GM21786 (cell line): Measurements from ENCODE around the gene MTHFD2L.
"Not testable (repeated sequence)": the region's sequence is repeated elsewhere in the genome, so short reads cannot be mapped to it uniquely, and the experiment has no call there.

Experiments used
- ATAC-seq: cut with Tn5 transposase; IDR thresholded peaks from one replicate; pipeline ENCODE4 v1.9.1; 2021; ENCODE audit not compliant: unreplicated experiment

The MTHFD2L gene

DNA sequence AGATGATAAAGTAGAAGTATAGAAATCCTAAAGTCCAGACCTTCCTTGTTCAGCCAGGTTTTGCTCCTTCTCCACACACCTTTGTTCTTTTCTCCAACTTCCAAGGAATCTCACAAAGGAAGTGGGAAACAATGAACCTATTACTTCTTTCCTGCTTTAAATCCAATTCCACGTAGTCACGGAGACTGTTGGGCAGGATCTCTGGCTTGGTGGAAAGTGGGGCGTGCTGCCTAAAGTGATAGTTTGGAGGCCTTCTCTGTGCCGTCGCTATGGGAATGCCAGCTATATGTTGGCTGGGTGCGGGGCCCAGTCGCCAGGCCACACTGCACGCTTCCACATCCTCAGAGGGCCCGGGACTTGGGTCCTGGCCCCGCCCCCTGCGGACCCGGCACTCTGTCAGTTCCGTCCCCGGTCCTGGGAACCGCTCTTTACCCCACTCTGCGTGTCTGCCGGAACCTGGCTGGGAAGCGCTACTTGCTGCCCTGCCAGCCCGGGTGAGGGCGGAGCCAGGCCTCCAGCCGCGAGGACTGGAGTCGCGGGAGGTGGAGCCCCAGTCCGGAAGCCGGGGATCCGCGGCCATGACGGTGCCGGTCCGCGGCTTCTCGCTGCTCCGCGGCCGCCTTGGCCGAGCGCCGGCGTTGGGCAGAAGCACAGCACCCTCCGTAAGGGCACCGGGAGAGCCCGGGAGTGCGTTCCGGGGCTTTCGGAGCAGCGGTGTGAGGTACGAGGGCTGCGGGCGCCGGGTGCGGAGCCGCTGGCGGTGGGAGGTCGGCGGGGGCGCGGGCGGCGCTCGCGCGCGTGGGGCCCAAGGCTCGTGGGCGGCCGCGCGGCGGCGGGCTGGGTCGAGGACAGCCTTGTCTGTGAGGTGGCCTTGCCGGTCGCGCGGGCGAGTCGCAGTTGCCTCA lies at the start of gene MTHFD2L:
Gene MTHFD2L (plus strand): TSS at position 558 of the 905 bp plus-strand sequence. CDS start 21 bp downstream, at position 579.
- peak; percentile 98 for ATAC-seq

DNA sequence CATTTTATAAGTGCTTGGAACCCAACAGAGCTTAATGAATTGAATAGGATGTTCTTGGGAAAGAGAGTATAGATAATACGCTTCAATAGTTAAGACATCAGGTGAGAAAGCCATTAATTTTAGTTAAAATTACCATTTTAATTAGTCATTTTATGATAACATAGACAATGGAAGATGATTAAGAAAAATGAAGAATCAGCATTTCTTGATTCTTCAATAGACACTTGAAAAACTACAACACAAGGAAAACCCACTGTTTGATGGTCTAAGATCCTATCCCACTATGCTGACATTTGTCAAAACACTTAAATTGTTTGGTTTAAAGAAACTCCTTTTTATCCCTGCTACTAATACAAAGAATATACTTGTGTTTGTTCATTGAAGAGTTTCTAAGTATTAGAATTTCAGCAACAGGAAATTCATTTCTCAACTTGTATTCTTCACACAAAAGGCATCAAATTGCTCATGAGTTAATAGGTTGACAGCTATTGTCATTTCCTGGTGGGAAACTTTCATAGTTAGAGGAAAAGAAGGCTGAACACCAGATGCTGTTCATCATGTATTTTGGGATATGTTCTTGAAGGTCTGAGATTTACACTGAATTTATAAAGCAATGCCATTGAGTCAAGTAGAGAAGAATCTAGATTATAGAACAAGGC lies 49.3 kb upstream of the MTHFD2L start:
- ATAC-seq = no peak

DNA sequence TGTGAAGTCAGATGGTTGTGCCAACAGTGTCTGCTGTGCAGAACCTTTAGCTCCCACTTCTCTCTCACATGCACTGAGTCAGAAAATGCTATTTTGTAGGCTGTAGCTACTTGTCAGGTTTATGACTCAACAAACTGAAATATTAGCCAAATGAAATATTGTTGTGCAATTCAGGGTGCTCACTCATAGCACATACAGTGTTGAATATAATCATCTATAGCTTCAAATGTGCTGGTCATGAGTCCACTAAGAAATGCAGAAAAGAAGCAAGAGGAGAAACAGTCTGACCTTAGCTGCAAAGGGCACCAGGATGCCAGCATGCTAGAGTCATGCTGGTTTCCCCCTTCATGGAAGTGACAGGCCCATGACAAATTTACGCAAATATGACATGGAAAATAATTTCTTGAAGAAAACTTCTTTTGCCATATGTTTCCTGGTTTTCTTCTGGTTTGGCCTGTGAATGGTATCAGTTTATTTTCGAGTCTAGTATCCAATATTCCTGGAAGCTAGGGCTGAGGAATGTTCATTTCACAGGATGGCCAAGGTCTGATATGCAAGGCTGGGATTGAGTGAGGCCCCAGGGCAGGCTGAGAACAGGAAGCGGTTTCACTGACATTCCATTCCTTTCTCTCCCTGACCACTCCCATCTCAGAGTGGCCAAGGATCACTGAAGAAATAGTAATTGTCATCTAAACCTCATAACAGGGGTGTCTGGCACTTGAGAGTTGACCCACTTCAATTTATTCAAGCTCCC lies 48.6 kb upstream of the MTHFD2L start:
- no peak for ATAC-seq

DNA sequence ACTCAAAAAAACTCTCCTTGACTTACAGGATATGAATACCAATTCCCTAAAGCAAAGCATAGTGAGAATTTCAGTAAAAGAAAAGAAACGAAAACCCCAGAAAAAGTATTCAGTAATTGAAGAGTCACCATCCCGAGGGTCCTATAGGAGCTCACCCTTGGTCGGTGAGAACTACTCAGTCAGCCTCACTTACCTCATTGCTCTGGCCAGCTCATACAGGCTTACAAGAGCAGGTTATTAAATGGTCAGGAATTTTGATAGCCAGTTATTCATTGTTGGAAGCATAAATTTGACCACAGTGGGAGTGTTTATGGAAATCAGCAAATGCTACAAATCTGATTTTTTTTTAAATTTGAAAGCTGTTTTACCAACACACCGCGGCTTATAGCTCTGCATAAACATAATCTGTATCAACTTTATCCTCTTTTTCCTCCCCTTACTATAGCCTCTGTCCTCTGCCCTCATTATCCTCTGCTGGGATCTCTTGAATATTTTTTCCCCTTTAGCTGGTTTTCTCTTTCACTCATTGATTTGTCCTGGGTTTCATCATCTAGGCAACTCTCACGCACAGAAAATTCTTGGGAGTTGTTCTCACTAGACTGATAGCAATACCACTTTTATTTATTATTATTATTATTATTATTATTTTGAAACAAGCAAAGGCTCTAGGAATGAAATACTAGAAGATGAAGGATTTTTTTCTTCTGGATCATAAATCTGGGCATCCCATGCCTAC lies 47.9 kb upstream of the MTHFD2L start:
- no peak for ATAC-seq

DNA sequence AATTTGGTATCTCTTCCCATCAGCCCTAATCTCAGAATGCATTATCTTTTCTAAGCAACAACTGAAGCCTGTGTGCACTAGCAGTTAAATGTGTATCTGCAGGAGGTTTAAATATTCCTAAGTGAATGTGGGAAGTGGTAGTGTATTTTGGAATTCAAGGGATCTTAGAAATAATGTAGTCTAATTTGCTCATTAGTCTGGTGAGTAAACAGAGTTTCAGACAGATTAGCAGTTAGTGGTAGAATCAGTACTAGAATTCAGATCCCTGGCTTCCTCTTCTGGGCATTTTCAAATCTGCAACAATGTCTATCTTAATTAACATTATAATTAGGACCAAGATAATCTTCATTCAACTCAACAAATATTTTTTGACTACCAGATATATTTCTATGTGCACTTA lies 47.2 kb upstream of the MTHFD2L start:
- no peak for ATAC-seq

DNA sequence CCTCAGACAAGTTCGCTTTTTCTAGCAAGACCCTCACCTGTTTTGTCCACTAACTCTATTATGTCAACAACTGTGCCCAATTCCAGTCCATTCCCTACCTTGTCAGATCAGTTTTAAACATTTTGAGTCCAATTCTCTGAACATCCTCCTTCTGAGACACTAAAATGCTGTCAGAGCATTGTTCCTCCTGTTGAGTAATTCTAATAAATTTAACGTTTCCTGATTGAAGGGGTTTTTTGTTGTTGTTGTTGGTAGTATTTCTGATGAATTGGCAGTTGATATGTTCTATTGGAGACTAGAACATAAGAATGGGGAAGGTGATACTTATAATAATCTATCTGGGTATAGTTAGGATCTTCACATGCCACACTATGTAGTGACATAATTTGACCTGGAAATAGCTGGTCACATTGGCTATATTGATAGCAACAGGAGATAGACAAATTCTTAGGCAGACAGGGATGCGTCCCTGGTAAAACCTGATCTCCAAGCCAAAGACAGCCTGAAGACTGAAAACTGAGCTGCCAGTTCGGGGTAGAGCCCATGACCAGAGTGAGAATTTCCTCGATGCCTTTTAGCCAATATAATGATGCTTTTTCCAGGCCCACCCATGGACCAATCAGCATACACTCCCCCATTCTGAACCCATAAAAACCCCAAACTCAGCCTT lies 46.5 kb upstream of the MTHFD2L start:
- ATAC-seq = no peak

DNA sequence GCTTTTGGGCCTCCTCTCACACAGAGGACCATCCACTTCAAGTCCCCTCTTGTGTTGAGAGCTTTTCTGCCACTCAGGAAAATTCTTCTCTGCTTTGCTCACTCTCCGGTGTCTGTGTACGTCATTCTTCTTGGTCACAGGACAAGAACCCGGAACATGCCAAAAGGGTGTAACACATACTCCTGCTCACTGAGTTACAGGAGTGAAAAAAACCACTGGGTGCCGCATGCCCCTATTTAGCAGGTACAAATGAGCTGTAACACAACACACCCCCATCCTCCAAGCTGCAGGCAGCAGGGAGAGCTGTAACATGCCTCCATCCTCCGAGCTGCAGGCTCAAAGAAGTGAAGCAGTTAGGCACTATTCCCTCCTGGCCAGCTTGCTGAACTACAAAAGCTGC lies 45.9 kb upstream of the MTHFD2L start:
- no peak for ATAC-seq

DNA sequence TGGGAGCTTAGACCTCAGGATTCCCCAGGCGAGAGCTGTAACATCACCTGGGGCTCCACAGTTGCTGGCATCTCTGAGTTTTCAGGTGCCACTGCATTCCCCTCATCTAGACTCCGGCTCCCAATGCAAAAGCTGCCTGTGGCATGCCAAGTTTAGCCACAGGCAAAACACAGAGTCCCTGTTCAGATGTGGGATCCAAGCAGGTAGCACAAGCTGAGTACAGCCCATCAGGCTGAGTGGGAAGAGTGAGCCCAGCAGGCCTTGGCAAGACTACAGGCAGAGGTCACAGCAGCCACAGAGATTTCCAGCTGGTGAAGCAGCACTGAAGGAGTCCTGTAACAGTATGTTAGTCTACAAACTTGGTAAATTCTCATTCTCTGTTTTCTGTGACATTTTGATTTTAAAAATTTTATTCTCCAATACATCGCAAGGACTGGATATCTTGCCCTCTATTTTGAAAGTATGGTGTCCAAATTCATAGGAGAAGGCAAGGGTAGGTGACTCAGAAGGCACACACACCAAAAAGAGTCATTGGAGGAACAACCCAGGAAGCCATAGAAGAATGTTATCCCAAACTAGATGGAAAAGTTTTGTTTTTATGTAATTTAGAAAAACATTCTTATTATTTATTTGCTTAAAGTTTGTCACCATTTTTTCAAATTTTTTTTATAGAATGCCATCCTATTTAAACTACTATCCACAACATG lies 45.4 kb upstream of the MTHFD2L start:
- ATAC-seq = no peak

DNA sequence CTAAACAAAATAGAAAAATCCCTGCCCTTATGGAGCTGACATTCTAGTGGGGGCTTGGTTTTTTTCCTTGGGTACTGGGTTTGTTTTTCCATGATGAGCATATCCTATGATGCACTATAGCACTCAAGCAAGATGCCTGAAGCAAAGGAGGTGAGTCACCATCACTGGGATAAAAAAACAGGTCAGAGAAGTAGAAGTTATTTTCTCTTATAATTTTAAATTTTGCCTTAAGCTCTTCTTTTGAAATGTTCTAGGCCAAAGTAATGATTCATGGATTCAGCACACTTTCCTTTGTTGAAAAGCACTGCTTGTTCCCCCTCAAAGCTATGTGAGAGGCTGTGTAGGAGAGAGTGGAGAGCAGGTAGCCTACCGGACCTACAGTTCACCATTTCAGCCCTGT lies 43.7 kb upstream of the MTHFD2L start:
- no peak for ATAC-seq

DNA sequence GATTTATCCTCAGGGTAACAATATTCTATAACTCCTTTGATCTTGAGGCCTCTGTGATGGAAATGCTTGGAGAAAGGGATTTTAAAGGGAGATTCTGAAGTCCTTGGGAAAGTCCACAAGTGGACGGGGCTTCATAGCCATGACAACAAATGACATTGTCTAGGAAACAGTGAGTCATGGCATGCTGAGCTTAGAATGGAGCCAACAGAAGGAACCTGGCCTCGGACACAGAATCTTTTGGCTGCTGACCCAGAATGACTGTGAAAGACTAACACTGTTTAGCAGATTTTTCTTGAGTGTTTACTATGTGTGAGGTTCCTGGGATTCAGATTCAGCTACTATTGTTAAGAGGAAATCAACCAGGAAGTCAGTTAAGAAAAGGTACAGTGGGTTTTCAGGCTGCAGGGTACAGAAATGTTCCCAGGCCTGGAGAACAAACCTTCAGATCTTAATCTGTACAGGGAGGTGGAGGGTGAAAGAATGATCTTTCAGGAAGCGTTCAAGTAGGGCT lies 40.8 kb upstream of the MTHFD2L start:
- no peak for ATAC-seq

DNA sequence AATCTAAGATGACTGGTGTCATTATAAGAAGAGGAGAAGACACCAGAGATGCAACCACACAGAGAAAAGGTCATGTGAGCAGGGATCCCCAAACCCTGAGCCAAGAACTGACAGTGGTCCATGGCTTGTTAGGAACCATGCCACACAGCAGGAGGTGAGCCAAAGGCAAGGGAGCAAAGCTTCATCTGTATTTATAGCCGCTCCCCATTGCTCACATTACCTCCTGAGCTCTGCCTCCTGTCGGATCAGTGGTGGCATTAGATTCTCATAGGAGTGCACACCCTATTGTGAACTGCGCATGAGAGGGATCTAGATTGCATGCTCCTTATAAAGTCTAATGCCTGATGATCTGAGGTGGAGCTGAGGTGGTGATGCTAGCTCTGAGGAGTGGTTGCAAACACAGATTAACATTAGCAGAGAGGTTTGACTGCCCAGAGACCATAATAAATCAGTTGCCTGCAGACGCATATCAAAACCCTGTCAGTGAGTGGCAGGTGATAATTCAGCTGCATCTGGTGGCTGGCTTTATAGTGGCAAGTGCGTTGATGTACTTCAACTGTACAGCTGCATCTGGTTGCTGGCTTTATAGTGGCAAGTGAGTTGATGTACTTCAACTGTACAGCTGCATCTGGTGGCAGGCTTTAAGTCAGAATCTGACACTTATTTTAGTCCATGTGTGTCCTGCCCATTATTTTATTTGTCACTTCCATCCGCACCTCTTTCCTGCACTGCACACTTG lies 39.1 kb upstream of the MTHFD2L start:
- no peak for ATAC-seq

DNA sequence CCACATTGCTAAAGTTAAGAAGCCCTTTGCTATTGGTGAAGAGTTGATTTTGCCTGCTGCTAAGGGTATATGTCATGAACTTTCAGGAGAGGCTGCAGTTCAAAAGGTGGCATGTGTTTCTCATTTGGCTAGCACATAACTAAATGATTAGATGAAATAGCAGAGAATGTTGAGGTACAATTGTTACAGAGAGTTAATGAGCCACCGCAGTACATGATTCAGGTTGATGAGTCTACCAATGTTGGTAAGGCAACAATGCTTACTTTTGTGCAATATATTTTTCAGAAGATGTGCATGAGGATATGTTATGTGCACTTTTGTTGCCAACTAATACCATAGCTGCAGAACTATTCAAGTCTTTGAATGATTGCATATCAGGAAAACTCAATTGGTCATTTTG lies 37.8 kb upstream of the MTHFD2L start:
- no peak for ATAC-seq

DNA sequence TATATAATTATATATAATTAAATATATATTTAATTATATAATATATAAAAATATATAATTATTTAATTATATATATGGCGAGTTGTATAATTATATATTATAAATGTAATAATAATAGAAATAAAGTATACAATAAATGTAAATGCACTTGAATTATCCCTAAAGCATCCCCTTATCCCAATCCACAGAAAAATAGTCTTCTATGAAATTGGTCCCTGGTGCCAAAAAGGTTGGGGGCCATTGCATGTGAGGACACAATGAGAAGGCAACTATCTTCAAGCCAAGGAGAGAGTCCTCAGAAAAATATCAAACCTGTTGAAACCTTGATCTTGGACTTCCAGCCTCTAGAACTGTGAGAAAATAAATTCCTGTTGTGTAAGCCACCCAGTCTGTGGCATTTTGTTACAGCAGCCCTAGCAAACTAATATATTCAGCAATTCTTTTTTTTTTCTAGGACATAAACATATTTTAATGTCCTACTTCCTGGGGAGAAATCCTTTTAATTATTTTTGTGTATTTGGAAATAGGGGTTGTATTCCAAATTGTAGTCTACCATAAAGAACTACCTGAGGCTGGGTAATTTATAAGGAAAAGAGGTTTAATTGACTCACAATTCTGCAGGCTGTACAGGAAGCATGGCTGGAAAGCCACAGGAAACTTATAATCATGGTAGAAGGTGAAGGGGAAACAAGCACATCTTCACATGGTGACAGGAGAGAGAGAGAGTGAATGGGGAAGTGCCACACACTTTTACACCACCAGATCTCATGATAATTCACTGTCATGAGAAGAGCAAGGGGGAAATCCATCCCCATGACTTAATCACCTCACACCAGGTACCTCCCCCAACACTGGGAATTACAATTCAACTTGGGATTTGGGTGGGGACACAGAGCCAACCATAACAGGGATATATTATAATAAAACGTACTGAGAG lies 36.0 kb upstream of the MTHFD2L start:
- ATAC-seq = no peak

DNA sequence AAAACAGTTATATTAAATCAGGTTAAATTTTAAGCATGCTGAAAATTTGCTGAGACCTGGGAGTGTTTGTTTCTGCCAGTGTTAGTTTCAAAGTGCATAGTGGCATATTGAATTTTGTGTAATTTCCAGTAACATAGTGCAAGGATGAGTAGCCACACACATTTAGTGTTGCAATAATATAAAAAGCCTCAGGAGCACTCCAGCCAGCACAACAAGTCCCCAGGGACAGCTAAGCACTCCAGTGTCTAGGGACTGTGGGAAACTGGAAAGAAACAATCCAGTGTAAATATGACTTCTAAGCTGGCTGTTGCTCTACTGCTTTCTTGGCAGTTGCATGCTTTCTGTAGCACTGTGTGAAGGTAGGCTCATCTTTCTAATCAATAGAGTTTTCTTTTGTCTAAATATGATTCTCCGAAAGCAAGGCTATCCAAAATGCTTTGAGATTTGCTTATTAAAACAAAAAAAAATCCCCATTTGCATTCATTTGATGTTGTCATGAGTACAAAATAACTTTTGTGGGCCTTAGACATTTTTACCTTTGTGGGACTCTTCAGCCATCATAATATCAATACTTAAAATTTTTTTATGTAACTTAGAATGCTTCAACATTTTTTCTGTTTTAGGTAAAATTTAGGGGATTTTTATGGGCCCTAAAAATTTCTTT lies 34.7 kb upstream of the MTHFD2L start:
- no peak for ATAC-seq

DNA sequence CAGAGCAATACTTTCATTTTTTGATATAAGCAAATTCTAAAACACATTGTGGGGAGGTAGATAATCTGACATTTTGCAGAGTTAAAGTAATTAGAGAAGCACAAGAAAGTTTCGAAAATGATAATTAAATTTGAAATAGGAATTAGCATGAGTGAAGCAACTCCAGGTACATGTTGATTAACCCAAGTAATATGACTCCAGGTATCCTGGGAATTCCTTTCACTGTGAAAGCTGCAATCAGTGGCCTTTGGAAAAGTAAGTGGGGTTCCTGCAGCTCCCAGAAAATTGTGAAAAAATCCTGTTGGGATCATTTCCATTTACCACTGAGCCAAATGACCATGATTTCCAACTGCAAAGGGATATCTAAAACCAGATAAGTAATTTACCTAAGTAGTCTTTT lies 32.9 kb upstream of the MTHFD2L start:
- no peak for ATAC-seq

DNA sequence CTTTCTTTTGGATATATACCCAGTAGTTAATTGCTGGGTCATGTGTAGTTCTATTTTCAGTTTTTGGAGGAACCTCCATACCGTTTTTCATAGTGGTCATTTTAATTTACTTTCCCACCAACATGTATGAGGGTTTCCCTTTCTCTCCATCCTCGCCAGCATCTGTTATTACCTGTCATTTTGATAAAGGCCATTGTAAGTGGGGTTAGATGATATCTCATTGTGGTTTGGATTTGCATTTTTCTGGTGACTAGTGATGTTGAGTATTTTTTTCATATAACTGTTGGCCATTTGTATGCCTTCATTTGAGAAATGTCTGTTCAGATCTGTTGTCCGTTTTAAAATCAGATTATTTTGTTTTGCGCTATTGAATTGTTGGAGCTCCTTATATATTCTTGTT lies 30.2 kb upstream of the MTHFD2L start:
- no peak for ATAC-seq

DNA sequence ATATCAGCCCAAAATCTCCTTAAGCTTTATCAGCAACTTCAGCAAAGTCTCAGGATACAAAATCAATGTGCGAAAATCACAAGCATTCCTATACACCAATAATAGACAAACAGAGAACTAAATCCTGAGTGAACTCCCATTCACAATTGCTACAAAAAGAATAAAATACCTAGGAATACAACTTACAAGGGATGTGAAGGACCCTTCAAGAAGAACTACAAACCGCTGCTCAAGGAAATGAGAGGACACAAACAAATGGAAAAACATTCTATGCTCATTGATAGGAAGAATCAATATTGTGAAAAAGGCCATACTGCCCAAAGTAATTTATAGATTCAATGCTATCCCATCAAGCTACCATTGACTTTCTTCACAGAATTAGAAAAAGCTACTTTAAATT lies 27.1 kb upstream of the MTHFD2L start:
- not testable (repeated sequence) for ATAC-seq
